Epidermal melanocyte (primary cell): ENCODE measurements around the gene ARHGDIA.
A peak's percentile ranks its signal among the peaks of the same experiment; 100 is the strongest.

Experiments used
- DNase-seq: peaks from one replicate; pipeline ENCODE4 v3.0.0; 2011; ENCODE audit warnings: low spot score; ENCODE audit not compliant: insufficient read length

Gene ARHGDIA

GRCh38 chr17:81825841-81826466, 45.2 kb downstream of the ARHGDIA start:
- no peak for DNase-seq

DNA sequence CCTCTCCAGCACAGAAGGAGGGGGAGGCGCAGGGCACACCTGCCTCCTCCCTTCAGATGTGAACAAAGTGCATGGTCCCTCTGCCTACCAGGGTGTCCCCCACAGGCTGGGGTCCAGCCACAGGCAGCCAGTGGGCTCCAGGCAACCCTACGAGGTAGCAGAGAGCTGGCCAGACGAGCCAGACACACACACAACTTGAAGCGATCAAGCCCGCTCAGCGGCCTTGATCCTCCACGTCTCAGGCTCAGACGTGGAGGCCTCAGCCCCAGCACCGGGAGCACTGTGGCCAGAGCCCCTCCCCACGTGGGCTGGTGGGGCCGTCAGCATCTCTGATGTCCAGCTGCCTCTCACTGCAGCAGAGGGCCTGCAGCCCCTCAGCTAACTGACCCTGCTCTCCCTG, 46.5 kb downstream of the ARHGDIA start:
- DNase-seq: no peak

- DNase-seq: no peak
Observed at GRCh38 chr17:81823820-81824550, 47.2 kb downstream of the ARHGDIA start.

- no peak for DNase-seq
Observed at GRCh38 chr17:81822996-81823819, 47.9 kb downstream of the ARHGDIA start.

- no peak for DNase-seq
Observed at GRCh38 chr17:81822312-81822637, 48.9 kb downstream of the ARHGDIA start.

DNA sequence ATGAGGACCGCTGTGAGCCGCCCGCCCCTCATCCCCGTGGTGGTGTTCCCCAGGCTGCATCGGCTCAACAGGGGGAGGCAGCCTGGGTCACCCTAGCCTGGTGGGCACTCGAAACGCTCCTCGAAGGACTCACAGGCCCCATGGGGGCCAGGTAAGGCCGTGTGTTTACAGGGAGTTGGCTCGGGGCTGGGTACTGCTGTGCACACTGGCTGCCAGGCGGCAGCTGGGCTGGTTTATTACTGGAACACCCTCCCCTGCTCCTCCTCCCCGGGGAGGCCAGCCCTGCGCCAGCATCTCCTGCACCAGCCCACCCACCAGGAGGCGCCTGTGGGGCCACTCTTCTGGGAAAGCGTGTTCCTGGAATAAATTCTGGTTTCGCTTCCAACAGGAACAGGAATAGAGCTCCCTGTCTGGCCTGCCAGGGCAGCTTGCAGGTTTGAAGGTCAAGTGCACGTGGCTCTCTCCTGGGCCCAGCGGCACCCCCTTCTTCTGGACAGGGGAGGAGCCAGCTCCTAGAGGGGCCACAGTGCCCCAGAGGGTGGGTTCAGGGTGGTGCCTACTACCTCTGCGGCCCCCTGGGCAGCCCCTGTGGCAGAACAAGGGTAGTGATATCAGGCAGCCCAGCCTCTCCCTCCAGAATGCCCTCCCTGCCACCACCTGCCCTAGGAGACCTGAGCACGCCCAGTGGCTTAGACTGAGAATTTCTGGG, 49.4 kb downstream of the ARHGDIA start:
- peak; percentile 74 for DNase-seq

DNA sequence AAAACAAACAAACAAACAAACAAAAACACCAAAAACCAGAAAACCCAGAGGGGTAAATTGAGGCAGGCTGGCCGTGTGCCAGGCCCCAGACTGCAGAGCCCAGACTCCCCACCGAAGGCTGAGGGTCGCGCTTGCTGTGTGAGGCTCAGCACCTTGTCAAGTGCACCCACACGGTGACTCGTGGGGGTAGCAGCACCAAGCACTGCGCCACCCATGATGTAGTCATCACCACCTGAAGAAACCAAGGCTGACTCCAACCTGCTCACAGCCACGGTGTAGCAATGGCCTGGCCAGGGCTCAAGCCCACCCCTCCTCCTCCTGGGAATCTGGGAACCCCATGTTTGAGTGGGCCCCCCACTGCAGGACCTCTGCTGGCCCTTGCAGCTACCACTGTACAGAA, 50.0 kb downstream of the ARHGDIA start:
- DNase-seq: no peak

DNA sequence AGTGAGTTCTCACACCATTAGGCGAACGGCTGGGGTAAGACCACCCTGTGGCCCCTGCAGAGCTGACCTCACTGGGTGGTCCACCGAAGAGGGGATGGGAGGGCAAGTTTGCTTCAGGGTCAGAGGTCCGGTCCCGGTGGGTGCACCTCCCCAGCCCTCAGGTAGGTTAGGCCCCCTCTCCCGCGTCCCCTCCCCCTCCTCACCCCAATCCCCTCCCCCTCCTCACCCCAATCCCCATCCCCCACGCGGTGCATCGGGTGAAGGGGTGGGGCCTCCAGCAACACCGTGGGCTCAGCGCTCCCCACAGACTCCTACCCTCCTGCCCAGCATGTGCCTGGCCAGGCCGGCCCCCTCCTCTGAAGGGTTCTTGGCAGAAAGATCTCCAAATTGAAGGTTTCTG, 51.4 kb downstream of the ARHGDIA start:
- no peak for DNase-seq

DNA sequence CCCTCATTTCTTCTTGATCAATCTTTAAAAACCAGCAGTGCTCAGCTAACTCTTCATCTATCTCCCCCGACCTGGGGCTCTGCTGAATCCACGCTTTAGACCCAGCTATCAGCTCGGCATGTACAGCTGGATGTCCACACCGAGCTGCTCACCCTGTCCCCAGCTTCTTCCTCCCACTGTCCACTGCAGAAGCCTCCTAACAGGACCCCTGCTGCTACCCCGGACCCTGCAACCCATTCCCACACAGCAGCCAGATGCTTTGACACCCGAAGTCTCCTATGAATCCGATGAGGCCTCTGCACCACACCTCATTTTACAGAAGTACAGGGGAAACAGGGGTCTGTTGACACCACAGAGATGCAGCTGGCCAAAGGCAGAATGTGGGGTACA, 53.4 kb downstream of the ARHGDIA start:
- no peak for DNase-seq
